GM23338 (cell line): ENCODE results near the gene TEX29. TPM values are rescaled to one million over a fixed set of nuclear protein-coding genes. Genes with fewer than 3 reads are reported as not detected.

Source experiments
- ATAC-seq: fragments of 200-7000 bp; cut with Tn5 transposase; 3 replicates; pipeline ENCODE4 v1.9.1; 2020
- DNase-seq: peaks from one replicate; pipeline ENCODE4 v3.0.0-alpha.2; 2015; ENCODE audit warnings: low spot score
- H2AFZ ChIP-seq: fragments of 200-600 bp; sonication (generic); 2 replicates; pipeline ENCODE4 v1.8.0; 2016; ENCODE audit warnings: antibody characterized with exemption, mild to moderate bottlenecking, moderate library complexity
- H3F3A ChIP-seq: fragments of 200-600 bp; sonication (generic); replicated peaks from 2 replicates; pipeline ENCODE4 v1.8.0; 2017; ENCODE audit warnings: antibody characterized with exemption, mixed run types, low read depth
- H3K27ac ChIP-seq: fragments of 200-600 bp; sonication (generic); 2 replicates; pipeline ENCODE4 v1.6.1; 2016; ENCODE audit warnings: low read depth
- H3K27me3 ChIP-seq: fragments of 200-600 bp; sonication (generic); 2 replicates; pipeline ENCODE4 v1.8.0; 2016; ENCODE audit warnings: mild to moderate bottlenecking, mixed run types, moderate library complexity; ENCODE audit not compliant: insufficient read depth
- H3K36me3 ChIP-seq: fragments of 200-600 bp; sonication (generic); 2 replicates; pipeline ENCODE4 v1.8.0; 2016; ENCODE audit warnings: mild to moderate bottlenecking; ENCODE audit not compliant: insufficient read depth
- H3K4me1 ChIP-seq: fragments of 200-600 bp; sonication (generic); 2 replicates; pipeline ENCODE4 v1.8.0; 2016; ENCODE audit warnings: mild to moderate bottlenecking, moderate library complexity; ENCODE audit not compliant: insufficient read depth
- H3K4me2 ChIP-seq: fragments of 200-600 bp; sonication (generic); 2 replicates; pipeline ENCODE4 v1.7.1; 2017; ENCODE audit warnings: mixed run types
- H3K4me3 ChIP-seq: fragments of 200-600 bp; sonication (generic); 2 replicates; pipeline ENCODE4 v1.6.1; 2016; ENCODE audit warnings: mixed run types
- H3K79me2 ChIP-seq: fragments of 200-600 bp; sonication (generic); replicated peaks from 2 replicates; pipeline ENCODE4 v1.8.0; 2017; ENCODE audit warnings: mild to moderate bottlenecking; ENCODE audit not compliant: insufficient read depth
- H3K9me2 ChIP-seq: fragments of 200-600 bp; sonication (generic); 2 replicates; pipeline ENCODE4 v1.8.0; 2017; ENCODE audit not compliant: insufficient read depth
- H4K20me1 ChIP-seq: fragments of 200-600 bp; sonication (generic); replicated peaks from 2 replicates; pipeline ENCODE4 v1.8.0; 2017; ENCODE audit warnings: mild to moderate bottlenecking; ENCODE audit not compliant: insufficient read depth
- H3K27ac Mint-ChIP-seq: 2 replicates; pipeline ENCODE4 v1.8.0; 2020; ENCODE audit warnings: inconsistent platforms, mild to moderate bottlenecking, moderate library complexity, mixed read lengths
- H3K27me3 Mint-ChIP-seq: 3 replicates; pipeline ENCODE4 v1.8.0; 2022; ENCODE audit warnings: low read depth, mild to moderate bottlenecking, moderate library complexity, mixed read lengths, inconsistent platforms; ENCODE audit not compliant: insufficient read depth, poor library complexity
- H3K36me3 Mint-ChIP-seq: 3 replicates; pipeline ENCODE4 v1.8.0; 2021; ENCODE audit warnings: low read depth, mild to moderate bottlenecking, inconsistent platforms, moderate library complexity, mixed read lengths
- H3K4me1 Mint-ChIP-seq: 3 replicates; pipeline ENCODE4 v1.8.0; 2020; ENCODE audit warnings: mild to moderate bottlenecking, inconsistent platforms, mixed read lengths
- H3K4me3 Mint-ChIP-seq: 3 replicates; pipeline ENCODE4 v1.8.0; 2021; ENCODE audit warnings: moderate library complexity, mild to moderate bottlenecking, inconsistent platforms, mixed read lengths
- H3K9me3 Mint-ChIP-seq: 3 replicates; pipeline ENCODE4 v1.8.0; 2020; ENCODE audit warnings: moderate library complexity, mild to moderate bottlenecking, inconsistent platforms, mixed read lengths
- CREB1 ChIP-seq: fragments of 250-450 bp; sonication (Bioruptor Pico); IDR thresholded peaks from 2 replicates; pipeline ENCODE4 v1.5.0; 2020; ENCODE audit warnings: low read depth, mild to moderate bottlenecking, moderate library complexity
- EZH2 ChIP-seq: fragments of 200-600 bp; sonication (generic); IDR thresholded peaks from one replicate; pipeline ENCODE4 v1.8.0; 2017; ENCODE audit warnings: antibody characterized with exemption, mild to moderate bottlenecking, low read depth; ENCODE audit not compliant: unreplicated experiment
- EZH2phosphoT487 ChIP-seq: fragments of 200-600 bp; sonication (generic); IDR thresholded peaks from one replicate; pipeline ENCODE4 v1.8.1; 2018; ENCODE audit warnings: antibody characterized with exemption; ENCODE audit not compliant: unreplicated experiment
- JUNB ChIP-seq: IDR thresholded peaks from one replicate; pipeline ENCODE4 v1.6.1; 2016; ENCODE audit warnings: antibody characterized with exemption; ENCODE audit not compliant: unreplicated experiment
- NANOG ChIP-seq: IDR thresholded peaks from 2 replicates; pipeline ENCODE4 v1.6.1; 2016; ENCODE audit warnings: antibody characterized with exemption, borderline replicate concordance
- POLR2AphosphoS5 ChIP-seq: IDR thresholded peaks from 2 replicates; pipeline ENCODE4 v1.6.1; 2016; ENCODE audit warnings: antibody characterized with exemption, low read depth
- STAT1 ChIP-seq: IDR thresholded peaks from one replicate; pipeline ENCODE4 v1.6.1; 2016; ENCODE audit warnings: antibody characterized with exemption; ENCODE audit not compliant: unreplicated experiment
- ZNF114 ChIP-seq: fragments of 250-450 bp; sonication (Bioruptor Pico); IDR thresholded peaks from 2 replicates; pipeline ENCODE4 v1.5.0; 2020; ENCODE audit warnings: mild to moderate bottlenecking, moderate library complexity
- ZNF331 ChIP-seq: fragments of 250-450 bp; sonication (Bioruptor Pico); IDR thresholded peaks from 2 replicates; pipeline ENCODE4 v1.5.0; 2020; ENCODE audit warnings: low read depth, mild to moderate bottlenecking, moderate library complexity
- polyA plus RNA-seq: library from polyadenylated mRNA; unstranded; fragments of >200 nt; fragmentation: Nextera tagmentation; extraction: Ambion mirVana; gene quantifications from 2 replicates; pipeline ENCODE4 v1.2.1, GENCODE V29; 2016
- total RNA-seq: library from RNA; depleted of rRNA; stranded (reverse); fragments of >200 nt; shearing (Covaris generic); gene quantifications from 2 replicates; pipeline ENCODE4 v1.2.3, GENCODE V29; 2014
- TF ChIP-seq, protein P1 (sequence below): IDR thresholded peaks from one replicate; pipeline ENCODE4 v1.6.1; 2018; ENCODE audit warnings: antibody characterized with exemption; ENCODE audit not compliant: unreplicated experiment
- TF ChIP-seq, protein P2 (sequence below), 2 experiments: fragments of 200-600 bp in 1 of 2; sonication (generic) in 1 of 2; conservative IDR thresholded peaks; 2 replicates each; pipeline versions ENCODE4 v1.5.1 to v1.6.1; 2016 to 2017; ENCODE audit warnings: antibody characterized with exemption in 2 of 2, low read depth in 2 of 2, mild to moderate bottlenecking in 2 of 2, moderate library complexity in 1 of 2
- TF ChIP-seq, protein P3 (sequence below): fragments of 250-450 bp; sonication (Bioruptor Pico); IDR thresholded peaks from 2 replicates; pipeline ENCODE4 v1.5.0; 2020; ENCODE audit warnings: mild to moderate bottlenecking, moderate library complexity
- TF ChIP-seq, protein P4 (sequence below): IDR thresholded peaks from 2 replicates; pipeline ENCODE4 v1.6.1; 2016; ENCODE audit warnings: antibody characterized with exemption

The TEX29 gene
- total and polyA plus RNA-seq, 2 experiments from 2014 or later: 0.31 TPM; not detected in 1

DNA sequence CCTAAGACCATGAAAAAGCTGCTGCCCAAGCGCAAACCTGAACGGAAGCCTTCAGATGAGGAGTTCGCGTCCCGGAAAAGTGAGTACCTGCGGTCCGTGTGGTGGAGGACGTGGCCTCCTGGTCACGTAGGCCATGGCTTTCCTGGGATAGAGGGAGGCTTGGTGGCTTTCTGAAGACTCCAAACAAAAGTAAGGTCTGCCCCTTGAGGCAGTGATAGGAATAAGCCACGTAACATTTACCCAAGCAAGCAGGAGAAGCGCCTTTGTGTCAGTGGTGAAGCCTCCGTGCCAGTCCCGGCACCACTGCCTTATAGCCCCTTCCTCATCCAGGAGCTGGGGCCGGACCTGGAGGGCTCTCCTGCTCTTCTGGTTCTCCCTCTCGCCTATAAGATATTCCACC lies 34.3 kb upstream of the TEX29 start:
- Histone ChIP-seq H3K4me2 (no peak overlapping the region), H3K27me3 (no peaks in the 10 kb centered on the region), H3K36me3 (peaks cover 15% of the 10 kb centered on the region), H3K4me1 (no peaks in the 10 kb centered on the region), H3F3A (no peaks in the 10 kb centered on the region), H3K9me2 (no peaks in the 10 kb centered on the region), H2AFZ (no peak overlapping the region), H3K4me3 (no peak overlapping the region), H4K20me1 (no peaks in the 10 kb centered on the region; the same call in 1 of the 2 replicates), H3K79me2 (no peaks in the 10 kb centered on the region), H3K27ac (no peak overlapping the region)
- ATAC-seq (peak; percentile 57), DNase-seq (peak; percentile 29)
- H3K36me3 Mint-ChIP-seq: peaks cover 55% of the 10 kb centered on the region
- peaks cover 4% of the 10 kb centered on the region for H3K27me3 Mint-ChIP-seq
- H3K9me3 Mint-ChIP-seq: no peaks in the 10 kb centered on the region; the same call in 2 of the 3 replicates
- no peak overlapping the region for H3K27ac Mint-ChIP-seq
- no peak for TF ChIP-seq EZH2phosphoT487
- TF ChIP-seq ZNF331 (CRISPR knock-in tag): no peak
- TF ChIP-seq STAT1: no peak
- TF ChIP-seq, protein P1, sequence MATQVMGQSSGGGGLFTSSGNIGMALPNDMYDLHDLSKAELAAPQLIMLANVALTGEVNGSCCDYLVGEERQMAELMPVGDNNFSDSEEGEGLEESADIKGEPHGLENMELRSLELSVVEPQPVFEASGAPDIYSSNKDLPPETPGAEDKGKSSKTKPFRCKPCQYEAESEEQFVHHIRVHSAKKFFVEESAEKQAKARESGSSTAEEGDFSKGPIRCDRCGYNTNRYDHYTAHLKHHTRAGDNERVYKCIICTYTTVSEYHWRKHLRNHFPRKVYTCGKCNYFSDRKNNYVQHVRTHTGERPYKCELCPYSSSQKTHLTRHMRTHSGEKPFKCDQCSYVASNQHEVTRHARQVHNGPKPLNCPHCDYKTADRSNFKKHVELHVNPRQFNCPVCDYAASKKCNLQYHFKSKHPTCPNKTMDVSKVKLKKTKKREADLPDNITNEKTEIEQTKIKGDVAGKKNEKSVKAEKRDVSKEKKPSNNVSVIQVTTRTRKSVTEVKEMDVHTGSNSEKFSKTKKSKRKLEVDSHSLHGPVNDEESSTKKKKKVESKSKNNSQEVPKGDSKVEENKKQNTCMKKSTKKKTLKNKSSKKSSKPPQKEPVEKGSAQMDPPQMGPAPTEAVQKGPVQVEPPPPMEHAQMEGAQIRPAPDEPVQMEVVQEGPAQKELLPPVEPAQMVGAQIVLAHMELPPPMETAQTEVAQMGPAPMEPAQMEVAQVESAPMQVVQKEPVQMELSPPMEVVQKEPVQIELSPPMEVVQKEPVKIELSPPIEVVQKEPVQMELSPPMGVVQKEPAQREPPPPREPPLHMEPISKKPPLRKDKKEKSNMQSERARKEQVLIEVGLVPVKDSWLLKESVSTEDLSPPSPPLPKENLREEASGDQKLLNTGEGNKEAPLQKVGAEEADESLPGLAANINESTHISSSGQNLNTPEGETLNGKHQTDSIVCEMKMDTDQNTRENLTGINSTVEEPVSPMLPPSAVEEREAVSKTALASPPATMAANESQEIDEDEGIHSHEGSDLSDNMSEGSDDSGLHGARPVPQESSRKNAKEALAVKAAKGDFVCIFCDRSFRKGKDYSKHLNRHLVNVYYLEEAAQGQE: no peak
- TF ChIP-seq CREB1 (CRISPR knock-in tag): no peak
- TF ChIP-seq, protein P2, sequence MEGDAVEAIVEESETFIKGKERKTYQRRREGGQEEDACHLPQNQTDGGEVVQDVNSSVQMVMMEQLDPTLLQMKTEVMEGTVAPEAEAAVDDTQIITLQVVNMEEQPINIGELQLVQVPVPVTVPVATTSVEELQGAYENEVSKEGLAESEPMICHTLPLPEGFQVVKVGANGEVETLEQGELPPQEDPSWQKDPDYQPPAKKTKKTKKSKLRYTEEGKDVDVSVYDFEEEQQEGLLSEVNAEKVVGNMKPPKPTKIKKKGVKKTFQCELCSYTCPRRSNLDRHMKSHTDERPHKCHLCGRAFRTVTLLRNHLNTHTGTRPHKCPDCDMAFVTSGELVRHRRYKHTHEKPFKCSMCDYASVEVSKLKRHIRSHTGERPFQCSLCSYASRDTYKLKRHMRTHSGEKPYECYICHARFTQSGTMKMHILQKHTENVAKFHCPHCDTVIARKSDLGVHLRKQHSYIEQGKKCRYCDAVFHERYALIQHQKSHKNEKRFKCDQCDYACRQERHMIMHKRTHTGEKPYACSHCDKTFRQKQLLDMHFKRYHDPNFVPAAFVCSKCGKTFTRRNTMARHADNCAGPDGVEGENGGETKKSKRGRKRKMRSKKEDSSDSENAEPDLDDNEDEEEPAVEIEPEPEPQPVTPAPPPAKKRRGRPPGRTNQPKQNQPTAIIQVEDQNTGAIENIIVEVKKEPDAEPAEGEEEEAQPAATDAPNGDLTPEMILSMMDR (conservative IDR thresholded peaks at IDR 0.05; ENCODE audit: low read depth in 2 of 2): no peak
- no peak for TF ChIP-seq POLR2AphosphoS5
- TF ChIP-seq JUNB: no peak
- TF ChIP-seq NANOG: no peak
- TF ChIP-seq ZNF114: no peak
- TF ChIP-seq, protein P3, sequence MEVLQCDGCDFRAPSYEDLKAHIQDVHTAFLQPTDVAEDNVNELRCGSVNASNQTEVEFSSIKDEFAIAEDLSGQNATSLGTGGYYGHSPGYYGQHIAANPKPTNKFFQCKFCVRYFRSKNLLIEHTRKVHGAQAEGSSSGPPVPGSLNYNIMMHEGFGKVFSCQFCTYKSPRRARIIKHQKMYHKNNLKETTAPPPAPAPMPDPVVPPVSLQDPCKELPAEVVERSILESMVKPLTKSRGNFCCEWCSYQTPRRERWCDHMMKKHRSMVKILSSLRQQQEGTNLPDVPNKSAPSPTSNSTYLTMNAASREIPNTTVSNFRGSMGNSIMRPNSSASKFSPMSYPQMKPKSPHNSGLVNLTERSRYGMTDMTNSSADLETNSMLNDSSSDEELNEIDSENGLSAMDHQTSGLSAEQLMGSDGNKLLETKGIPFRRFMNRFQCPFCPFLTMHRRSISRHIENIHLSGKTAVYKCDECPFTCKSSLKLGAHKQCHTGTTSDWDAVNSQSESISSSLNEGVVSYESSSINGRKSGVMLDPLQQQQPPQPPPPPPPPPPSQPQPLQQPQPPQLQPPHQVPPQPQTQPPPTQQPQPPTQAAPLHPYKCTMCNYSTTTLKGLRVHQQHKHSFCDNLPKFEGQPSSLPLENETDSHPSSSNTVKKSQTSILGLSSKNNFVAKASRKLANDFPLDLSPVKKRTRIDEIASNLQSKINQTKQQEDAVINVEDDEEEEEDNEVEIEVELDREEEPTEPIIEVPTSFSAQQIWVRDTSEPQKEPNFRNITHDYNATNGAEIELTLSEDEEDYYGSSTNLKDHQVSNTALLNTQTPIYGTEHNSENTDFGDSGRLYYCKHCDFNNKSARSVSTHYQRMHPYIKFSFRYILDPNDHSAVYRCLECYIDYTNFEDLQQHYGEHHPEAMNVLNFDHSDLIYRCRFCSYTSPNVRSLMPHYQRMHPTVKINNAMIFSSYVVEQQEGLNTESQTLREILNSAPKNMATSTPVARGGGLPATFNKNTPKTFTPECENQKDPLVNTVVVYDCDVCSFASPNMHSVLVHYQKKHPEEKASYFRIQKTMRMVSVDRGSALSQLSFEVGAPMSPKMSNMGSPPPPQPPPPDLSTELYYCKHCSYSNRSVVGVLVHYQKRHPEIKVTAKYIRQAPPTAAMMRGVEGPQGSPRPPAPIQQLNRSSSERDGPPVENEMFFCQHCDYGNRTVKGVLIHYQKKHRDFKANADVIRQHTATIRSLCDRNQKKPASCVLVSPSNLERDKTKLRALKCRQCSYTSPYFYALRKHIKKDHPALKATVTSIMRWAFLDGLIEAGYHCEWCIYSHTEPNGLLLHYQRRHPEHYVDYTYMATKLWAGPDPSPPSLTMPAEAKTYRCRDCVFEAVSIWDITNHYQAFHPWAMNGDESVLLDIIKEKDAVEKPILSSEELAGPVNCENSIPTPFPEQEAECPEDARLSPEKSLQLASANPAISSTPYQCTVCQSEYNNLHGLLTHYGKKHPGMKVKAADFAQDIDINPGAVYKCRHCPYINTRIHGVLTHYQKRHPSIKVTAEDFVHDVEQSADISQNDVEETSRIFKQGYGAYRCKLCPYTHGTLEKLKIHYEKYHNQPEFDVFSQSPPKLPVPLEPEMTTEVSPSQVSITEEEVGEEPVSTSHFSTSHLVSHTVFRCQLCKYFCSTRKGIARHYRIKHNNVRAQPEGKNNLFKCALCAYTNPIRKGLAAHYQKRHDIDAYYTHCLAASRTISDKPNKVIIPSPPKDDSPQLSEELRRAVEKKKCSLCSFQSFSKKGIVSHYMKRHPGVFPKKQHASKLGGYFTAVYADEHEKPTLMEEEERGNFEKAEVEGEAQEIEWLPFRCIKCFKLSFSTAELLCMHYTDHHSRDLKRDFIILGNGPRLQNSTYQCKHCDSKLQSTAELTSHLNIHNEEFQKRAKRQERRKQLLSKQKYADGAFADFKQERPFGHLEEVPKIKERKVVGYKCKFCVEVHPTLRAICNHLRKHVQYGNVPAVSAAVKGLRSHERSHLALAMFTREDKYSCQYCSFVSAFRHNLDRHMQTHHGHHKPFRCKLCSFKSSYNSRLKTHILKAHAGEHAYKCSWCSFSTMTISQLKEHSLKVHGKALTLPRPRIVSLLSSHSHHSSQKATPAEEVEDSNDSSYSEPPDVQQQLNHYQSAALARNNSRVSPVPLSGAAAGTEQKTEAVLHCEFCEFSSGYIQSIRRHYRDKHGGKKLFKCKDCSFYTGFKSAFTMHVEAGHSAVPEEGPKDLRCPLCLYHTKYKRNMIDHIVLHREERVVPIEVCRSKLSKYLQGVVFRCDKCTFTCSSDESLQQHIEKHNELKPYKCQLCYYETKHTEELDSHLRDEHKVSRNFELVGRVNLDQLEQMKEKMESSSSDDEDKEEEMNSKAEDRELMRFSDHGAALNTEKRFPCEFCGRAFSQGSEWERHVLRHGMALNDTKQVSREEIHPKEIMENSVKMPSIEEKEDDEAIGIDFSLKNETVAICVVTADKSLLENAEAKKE (CRISPR knock-in tag): no peak
- TF ChIP-seq EZH2: no peak
- TF ChIP-seq, protein P4, sequence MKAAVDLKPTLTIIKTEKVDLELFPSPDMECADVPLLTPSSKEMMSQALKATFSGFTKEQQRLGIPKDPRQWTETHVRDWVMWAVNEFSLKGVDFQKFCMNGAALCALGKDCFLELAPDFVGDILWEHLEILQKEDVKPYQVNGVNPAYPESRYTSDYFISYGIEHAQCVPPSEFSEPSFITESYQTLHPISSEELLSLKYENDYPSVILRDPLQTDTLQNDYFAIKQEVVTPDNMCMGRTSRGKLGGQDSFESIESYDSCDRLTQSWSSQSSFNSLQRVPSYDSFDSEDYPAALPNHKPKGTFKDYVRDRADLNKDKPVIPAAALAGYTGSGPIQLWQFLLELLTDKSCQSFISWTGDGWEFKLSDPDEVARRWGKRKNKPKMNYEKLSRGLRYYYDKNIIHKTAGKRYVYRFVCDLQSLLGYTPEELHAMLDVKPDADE: no peak
- H3K4me1 Mint-ChIP-seq: no peaks in the 10 kb centered on the region
- H3K4me3 Mint-ChIP-seq: no peak overlapping the region
